Lower leg skin (tissue), 4 donors: Measurements from ENCODE around the gene TNNI2. TPM values are rescaled to one million over a fixed set of nuclear protein-coding genes. Genes with fewer than 3 reads are reported as not detected.
"Not testable (repeated sequence)": the region's sequence is repeated elsewhere in the genome, so short reads cannot be mapped to it uniquely, and the experiment has no call there.

Experiments used
- DNase-seq, 2 donors: peaks; one replicate each; pipeline ENCODE4 v3.0.0-alpha.2; 2019; ENCODE audit warnings: low spot score in 2 of 2
- H3K4me3 ChIP-seq: fragments of 200-600 bp; sonication (generic); 2 replicates; pipeline ENCODE4 v1.5.1; 2017; ENCODE audit warnings: mild to moderate bottlenecking, low read depth; ENCODE audit not compliant: poor library complexity, severe bottlenecking
- POLR2A ChIP-seq, 2 donors: fragments of 450-650 bp; IDR thresholded peaks; one replicate each; pipeline ENCODE4 v1.6.1; 2016 to 2017; ENCODE audit warnings: antibody characterized with exemption in 2 of 2, mild to moderate bottlenecking in 1 of 2, moderate library complexity in 1 of 2
- WGBS, 2 donors: methylation state at CpG; one replicate each; pipeline ENCODE4 v1.1.5; 2018; 5-methylcytosine and 5-hydroxymethylcytosine counted together
- intact Hi-C: fragments of 100-400 bp; cut with DNase I; formaldehyde crosslinking; loops from one replicate; pipeline ENCODE4 v1.15.0; 2023; ENCODE audit warnings: low total_unique reads
- total RNA-seq, 4 donors: library from RNA; depleted of rRNA; stranded (reverse); fragments of >200 nt; gene quantifications; one replicate each; pipeline ENCODE4 v1.1.0, GENCODE V29; 2016
- TF ChIP-seq, protein P1 (sequence below), 3 donors: fragments of 450-650 bp; IDR thresholded peaks; one replicate each; pipeline ENCODE4 v1.5.1; 2016; ENCODE audit warnings: antibody characterized with exemption in 3 of 3, mild to moderate bottlenecking in 3 of 3, moderate library complexity in 2 of 3

TNNI2 gene
- total RNA-seq, 4 donors from 2014 or later, result 10.7 to 17.7 (median 15.8) TPM

DNA sequence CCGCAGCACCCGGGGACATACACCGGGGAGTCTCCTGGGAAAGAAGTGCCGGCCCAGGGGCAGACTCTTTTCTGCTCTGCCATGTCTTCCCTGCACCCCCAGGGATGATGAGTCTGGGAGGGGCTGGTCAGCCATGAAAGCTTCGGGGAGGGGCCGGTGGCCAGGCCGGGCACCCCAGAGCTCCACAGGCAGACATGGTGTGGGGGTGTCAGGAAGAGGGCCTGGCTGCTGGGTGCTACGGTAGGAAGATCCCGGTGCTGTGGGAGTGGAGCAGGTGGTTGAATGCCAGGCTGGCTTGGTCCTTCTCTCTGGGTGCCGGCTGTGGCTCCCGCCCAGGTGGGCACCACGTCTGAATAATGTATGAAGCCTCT, 31.5 kb downstream of the TNNI2 start:
- TF ChIP-seq POLR2A (IDR thresholded peaks at IDR 0.05), result no peak
- TF ChIP-seq, protein P1, sequence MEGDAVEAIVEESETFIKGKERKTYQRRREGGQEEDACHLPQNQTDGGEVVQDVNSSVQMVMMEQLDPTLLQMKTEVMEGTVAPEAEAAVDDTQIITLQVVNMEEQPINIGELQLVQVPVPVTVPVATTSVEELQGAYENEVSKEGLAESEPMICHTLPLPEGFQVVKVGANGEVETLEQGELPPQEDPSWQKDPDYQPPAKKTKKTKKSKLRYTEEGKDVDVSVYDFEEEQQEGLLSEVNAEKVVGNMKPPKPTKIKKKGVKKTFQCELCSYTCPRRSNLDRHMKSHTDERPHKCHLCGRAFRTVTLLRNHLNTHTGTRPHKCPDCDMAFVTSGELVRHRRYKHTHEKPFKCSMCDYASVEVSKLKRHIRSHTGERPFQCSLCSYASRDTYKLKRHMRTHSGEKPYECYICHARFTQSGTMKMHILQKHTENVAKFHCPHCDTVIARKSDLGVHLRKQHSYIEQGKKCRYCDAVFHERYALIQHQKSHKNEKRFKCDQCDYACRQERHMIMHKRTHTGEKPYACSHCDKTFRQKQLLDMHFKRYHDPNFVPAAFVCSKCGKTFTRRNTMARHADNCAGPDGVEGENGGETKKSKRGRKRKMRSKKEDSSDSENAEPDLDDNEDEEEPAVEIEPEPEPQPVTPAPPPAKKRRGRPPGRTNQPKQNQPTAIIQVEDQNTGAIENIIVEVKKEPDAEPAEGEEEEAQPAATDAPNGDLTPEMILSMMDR (IDR thresholded peaks at IDR 0.05), result no peak
- no peak for DNase-seq
- 25 to 44% methylated on average over 11 of the region's 12 CpGs for WGBS, 2 donors
- no peak overlapping the region for H3K4me3 ChIP-seq
- intact Hi-C loops, result no loop called here

DNA sequence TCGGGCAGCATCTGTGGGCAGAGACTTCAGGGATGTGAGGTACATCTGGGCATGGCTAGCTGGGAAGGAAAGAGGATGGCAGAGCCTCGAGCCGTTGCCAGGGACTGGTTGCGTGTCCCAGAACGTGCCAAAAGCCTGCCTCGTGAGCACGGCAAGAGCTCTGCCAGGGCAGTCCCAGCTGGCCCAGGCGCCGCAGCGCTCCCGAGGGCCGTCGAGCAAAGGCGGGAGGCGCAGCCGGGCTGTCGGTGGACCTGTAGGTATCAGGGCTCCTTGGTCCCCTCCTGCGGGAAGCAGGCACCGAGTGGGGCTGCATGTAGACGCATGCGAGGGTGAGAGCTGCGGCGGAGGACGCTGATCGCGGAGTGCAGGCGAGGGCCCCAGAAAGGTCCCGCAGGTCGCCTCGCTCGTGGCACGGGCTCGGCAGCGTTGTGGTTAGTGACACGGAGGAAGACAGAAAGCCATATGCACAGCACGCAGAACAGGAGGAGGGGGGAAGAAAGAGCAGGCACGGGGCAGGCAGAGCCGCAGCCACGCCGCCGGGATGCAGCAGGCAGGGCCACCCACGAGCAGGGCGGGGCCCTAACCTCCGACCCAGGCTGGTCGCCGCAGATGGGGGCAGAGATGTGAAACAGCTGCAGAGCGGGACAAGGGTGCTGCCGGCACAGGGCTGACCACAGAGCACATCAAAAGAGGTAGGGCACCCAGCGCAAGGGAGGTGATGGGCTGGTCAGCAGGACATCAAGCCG, 32.1 kb downstream of the TNNI2 start:
- intact Hi-C loops, result no loop called here
- TF ChIP-seq, protein P1 (IDR thresholded peaks at IDR 0.05), result no peak
- no peak for TF ChIP-seq POLR2A (IDR thresholded peaks at IDR 0.05)
- WGBS, 2 donors, result 13 to 21% methylated on average over 44 to 50 of the region's 50 CpGs
- H3K4me3 ChIP-seq, result no peak overlapping the region
- DNase-seq, result no peak

DNA sequence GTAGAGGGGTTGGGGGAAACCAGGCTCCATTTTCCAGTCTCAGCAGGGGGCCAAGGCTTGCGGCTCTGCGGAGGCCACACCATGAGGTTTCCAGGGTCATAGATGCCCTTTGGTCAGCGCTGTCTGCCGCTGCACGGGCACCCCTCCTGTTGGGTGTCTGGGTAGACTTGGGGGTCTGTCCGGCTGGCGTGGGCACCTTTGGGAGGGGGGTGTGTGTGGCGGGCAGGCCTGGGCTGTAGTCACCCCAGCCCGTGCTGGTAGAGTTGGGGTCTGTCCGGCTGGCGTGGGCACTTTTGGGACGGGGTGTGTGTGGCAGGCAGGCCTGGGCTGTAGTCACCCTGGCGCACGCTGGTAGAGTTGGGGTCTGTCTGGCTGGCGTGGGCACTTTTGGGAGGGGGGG, 32.8 kb downstream of the TNNI2 start:
- no peak overlapping the region for H3K4me3 ChIP-seq
- intact Hi-C loops, result no loop called here
- TF ChIP-seq POLR2A (IDR thresholded peaks at IDR 0.05), result no peak
- TF ChIP-seq, protein P1 (IDR thresholded peaks at IDR 0.05), result no peak
- WGBS, 2 donors, result 47 to 49% methylated on average over 15 of the region's 15 CpGs
- DNase-seq, result no peak

DNA sequence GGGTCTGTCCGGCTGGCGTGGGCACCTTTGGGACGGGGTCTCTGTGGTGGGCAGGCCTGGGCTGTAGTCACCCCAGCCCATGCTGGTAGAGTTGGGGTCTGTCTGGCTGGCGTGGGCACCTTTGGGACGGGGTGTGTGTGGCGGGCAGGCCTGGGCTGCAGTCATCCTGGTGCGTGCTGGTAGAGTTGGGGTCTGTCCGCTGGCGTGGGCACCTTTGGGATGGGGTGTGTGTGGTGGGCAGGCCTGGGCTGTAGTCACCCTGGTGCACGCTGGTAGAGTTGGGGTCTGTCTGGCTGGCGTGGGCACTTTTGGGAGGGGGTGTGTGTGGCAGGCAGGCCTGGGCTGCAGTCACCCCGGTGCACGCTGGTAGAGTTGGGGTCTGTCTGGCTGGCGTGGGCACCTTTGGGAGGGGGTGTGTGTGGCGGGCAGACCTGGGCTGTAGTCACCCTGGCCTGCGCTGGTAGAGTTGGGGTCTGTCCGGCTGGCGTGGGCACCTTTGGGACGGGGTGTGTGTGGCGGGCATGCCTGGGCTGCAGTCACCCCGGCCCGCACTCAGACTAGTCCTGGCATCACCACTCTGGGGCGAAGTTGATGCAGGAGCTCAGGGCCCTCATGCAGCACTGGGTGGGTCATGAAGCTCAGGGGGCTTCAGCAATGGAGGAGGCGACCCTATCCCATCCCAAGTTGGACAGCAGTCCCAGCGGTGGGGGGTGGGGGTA, 33.6 kb downstream of the TNNI2 start:
- 38 to 44% methylated on average over 14 to 25 of the region's 25 CpGs for WGBS, 2 donors
- no peak for DNase-seq
- TF ChIP-seq POLR2A (IDR thresholded peaks at IDR 0.05), result no peak
- TF ChIP-seq, protein P1 (IDR thresholded peaks at IDR 0.05), result no peak

GRCh38 chr11:1873048-1873812, 34.4 kb downstream of the TNNI2 start:
- no peak for DNase-seq
- intact Hi-C loops, result no loop called here
- TF ChIP-seq, protein P1 (IDR thresholded peaks at IDR 0.05), result no peak
- no peak for TF ChIP-seq POLR2A (IDR thresholded peaks at IDR 0.05)
- H3K4me3 ChIP-seq, result no peak overlapping the region
- WGBS, 2 donors, result 28 to 34% methylated on average over 5 to 11 of the region's 11 CpGs

More for the DNA sequence above, 33.6 kb downstream of the TNNI2 start:
- H3K4me3 ChIP-seq, result no peak overlapping the region
- intact Hi-C loops, result no loop called here

- WGBS, 2 donors, result 52 to 56% methylated on average over 15 to 16 of the region's 17 CpGs
- intact Hi-C loops, H3K4me3 ChIP-seq: not testable (repeated sequence)
Measured at GRCh38 chr11:1873813-1874150, 35.0 kb downstream of the TNNI2 start.

GRCh38 chr11:1874441-1875092, 35.8 kb downstream of the TNNI2 start:
- DNase-seq, intact Hi-C loops, H3K4me3 ChIP-seq: not testable (repeated sequence)
- WGBS, 2 donors, result 35 to 58% methylated on average over 13 to 14 of the region's 17 CpGs

More at GRCh38 chr11:1873813-1874150, 35.0 kb downstream of the TNNI2 start:
- DNase-seq, result not testable (repeated sequence)
